Caki2 (cell line): ENCODE data around the gene WNT5B. TPM values are rescaled to one million over a fixed set of nuclear protein-coding genes. Genes with fewer than 3 reads are reported as not detected.
"Not testable (repeated sequence)": the region's sequence is repeated elsewhere in the genome, so short reads cannot be mapped to it uniquely, and the experiment has no call there.

Experiments
- DNase-seq: peaks from one replicate; pipeline ENCODE4 v3.0.0-alpha.2; 2015; ENCODE audit warnings: low read depth
- in situ Hi-C: cut with HindIII; loops from 2 replicates; pipeline ENCODE4 v1.10.0; 2016; ENCODE audit warnings: low sequenced_read_pairs, low pct_unique_long_range_greater_than_20kb, mixed read lengths
- total RNA-seq: library from RNA; depleted of rRNA; stranded (reverse); fragments of >200 nt; shearing (Covaris generic); gene quantifications from 2 replicates; pipeline ENCODE4 v1.2.3, GENCODE V29; 2014; ENCODE audit warnings: low replicate concordance

WNT5B gene
- total RNA-seq, 1 experiment from 2014 or later: 4.9 TPM

- in situ Hi-C loops: no loop called here
Observed at GRCh38 chr12:1595026-1595561, 33.9 kb upstream of the WNT5B start.

GRCh38 chr12:1595690-1596347 is 33.2 kb upstream of the WNT5B start:
- in situ Hi-C loops: no loop called here
- DNase-seq: no peak

More at GRCh38 chr12:1595026-1595561, 33.9 kb upstream of the WNT5B start:
- no peak for DNase-seq

DNA sequence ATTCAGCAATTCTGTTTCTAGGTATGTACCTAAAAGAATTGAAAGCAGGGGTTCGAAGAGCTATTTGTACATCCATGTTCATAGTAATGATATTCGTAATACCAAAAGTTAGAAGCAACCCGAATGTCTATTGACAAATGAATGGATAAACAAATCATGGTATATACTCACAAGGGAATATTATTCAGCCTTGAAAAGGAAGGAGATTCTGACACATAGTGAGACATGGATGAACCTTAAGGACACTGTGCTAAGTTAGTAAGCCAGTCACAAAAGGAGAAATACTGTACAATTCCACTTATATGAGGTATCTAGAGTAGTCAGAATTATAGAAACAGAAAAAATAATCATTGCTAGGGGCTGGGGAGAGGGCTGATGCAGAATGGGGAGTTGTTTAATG is 30.3 kb upstream of the WNT5B start:
- DNase-seq: no peak
- in situ Hi-C loops: no loop called here

DNA sequence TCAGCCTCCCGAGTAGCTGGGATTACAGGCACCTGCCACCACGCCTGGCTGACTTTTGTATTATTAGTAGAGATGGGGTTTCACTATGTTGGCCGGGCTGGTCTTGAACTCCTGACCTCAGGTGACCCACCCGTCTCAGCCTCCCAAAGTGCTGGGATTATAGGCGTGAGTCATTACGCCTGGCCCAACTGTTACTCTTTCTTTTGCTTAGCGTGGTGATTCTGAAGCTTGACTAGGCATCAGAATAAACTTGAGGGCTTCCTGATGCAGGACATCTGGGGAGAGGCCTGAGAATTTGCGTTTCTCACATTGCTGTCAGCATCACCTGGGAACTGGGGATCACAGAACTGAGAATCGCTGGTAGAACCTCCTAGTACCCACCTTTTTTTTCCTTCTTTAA is 26.3 kb upstream of the WNT5B start:
- in situ Hi-C loops, DNase-seq: not testable (repeated sequence)

- in situ Hi-C loops: no loop called here
- no peak for DNase-seq
Observed at GRCh38 chr12:1603269-1603993, 25.6 kb upstream of the WNT5B start.

DNA sequence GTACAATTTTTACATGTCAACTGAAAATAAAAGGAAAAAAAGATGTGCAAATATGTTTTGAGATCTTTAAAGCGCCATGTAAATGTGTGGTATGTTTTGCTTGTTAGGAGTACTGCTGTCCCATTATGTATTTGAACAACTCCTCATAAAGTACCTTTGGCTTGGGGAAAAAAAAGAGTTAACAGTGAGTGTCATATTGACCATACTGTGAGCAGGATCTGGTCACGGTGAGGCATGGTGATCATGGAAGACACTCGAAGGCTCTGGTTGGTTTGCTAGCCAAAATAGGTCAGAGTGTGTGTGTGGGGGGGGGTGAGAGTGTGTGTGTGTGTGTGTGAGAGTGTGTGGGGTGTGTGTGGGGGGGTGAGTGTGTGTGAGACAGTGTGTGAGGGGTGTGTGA is 24.6 kb upstream of the WNT5B start:
- in situ Hi-C loops: no loop called here

GRCh38 chr12:1605129-1606020 is 23.7 kb upstream of the WNT5B start:
- peak; percentile 85 for DNase-seq
- in situ Hi-C loops: no loop called here

More for the DNA sequence above, 24.6 kb upstream of the WNT5B start:
- DNase-seq: no peak

DNA sequence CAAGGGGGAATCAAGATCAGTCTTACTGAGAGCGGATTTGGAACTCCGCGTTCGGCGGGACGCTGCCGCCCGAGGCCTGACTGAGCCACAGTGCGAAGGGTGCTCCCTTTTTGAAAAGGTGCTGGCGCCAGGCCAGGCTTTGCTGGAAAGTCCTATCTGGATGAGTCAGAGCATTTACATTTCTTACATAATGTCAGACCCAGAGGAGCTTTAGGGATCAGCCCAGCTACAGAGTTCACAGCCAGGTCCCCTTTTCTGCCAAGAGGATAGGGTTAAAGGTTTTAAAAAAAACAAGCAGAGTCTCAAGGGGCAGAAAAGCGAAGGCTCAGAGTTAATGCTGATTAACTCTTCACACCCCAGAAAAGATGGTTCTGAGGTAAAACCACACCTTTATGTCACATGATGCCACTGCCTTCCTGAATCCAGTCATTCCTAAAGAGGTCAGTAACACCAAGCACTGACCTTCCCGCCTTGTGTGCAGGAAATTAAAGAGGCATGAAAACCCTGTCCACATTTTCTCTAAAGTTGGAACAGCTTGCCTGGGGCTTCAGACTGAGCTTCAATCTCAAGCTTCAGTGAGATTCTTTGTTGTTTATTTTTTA is 22.9 kb upstream of the WNT5B start:
- in situ Hi-C loops: no loop called here
- DNase-seq: peak; percentile 90

DNA sequence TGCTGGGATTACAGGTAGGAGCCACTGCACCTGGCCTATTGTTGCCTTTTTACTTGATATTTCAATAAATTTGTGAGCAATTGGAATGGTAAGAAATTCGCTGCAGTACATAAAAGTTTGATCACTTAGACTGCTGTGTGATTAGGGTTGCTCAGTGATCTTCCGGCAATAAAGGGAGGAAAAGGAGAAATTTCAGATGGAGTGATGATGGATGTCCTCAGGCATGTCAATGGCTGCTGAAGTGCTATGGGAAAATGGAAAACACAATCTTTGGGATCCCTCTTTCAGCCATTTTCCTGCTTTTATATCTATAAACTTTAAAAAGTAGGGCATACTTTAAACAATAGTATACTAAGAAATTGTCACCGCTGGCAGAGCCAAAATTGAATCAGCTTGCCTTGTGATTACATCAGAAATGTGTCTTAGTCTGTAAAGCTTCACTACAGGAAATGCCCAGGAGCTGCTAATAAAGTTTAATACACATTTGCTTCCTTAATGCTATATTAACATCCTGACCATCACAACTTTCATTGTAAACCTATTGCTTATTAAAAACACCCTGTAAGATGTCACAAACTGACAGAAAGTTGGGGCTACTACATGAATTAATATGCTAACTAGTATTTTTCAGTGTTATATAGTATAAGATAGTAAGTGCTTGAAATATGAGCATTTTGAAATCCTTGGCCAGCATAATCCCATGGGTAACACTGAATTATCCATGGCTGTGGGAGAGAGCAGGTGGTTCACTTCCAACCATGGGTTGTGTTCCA is 20.9 kb upstream of the WNT5B start:
- DNase-seq: no peak
- in situ Hi-C loops: no loop called here

- in situ Hi-C loops: no loop called here
- DNase-seq: no peak
Observed at GRCh38 chr12:1608713-1609119, 20.3 kb upstream of the WNT5B start.

GRCh38 chr12:1610072-1610643 is 18.9 kb upstream of the WNT5B start:
- DNase-seq: no peak
- in situ Hi-C loops: no loop called here

DNA sequence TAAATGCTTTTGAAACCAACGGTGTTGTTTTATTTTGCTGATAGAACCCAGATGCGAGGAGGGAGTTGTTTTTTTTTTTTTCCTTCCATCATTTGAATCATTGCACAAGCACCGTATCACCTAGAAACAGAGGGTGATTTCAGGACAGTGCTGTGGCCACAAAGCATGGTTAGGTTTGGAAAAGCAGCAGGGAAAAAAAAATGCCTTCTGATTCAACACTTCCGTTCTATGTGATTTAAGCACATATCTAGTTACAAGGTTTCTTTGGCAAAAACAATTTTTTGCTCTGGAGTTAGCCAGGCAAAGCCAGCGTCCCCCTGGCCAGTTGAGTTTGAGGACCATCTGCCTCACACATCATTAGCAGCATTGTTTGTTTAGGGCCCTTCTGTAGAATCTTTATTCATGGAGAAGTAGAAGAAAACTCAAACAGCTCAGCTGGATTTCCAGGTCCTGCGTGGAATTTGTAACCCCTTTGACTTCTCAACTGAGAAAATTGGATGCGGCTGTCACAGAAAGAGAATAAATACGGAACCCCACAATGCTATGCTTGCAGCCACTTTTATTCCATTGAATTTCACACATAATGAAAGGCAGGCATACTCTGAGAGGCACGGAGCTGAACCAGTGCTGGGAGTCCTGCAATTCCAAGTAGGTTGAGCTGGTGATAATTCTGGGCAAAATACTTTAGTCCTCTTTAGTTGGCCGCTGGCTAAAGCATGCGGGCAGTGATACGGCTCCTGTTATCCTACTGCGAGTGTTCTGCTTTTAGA is 17.0 kb upstream of the WNT5B start:
- DNase-seq: no peak
- in situ Hi-C loops: no loop called here

GRCh38 chr12:1613860-1614259 is 15.2 kb upstream of the WNT5B start:
- no peak for DNase-seq
- in situ Hi-C loops: no loop called here

- in situ Hi-C loops: no loop called here
- DNase-seq: no peak
Observed at GRCh38 chr12:1614360-1614759, 14.7 kb upstream of the WNT5B start.

DNA sequence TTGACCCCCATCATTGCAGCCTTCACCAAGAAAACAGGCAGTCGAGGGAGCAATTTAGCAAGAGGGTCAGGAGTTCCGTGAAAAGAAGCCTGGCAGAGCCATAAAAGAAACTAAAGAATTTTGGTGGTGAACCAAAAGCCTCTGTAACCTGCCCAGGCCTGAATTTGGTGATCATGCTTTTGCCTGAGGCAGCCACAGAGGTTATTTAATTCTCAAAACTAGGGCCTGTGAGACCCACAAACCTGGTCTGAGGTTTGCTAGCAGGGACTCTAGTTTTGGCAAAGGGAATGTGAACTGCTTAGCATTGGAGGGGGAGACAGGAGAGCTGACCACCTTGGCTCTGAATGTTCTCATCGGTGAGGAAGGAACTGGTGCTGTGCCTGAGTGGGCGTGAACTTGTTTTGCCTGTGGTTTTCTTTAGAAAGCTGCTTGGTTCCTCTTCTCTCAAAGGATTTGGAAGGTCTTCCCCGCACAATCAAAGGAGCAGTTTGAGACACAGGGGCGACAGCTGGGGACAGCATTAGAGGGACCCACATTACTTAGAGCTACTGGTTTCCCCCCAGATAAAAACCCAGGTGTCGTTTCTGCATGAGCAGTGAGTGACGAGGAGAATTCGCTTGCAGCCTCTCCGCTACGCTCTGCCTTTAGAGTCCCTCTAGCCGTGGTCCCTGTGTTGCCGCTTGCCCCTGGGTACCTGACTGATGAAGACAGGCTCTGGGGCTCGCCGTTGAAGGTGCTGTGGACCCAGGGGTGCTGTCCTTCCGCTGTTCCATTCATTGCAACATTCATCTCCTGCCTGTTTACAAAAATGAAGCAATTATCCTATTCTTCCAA is 12.6 kb upstream of the WNT5B start:
- in situ Hi-C loops: no loop called here
- no peak for DNase-seq

DNA sequence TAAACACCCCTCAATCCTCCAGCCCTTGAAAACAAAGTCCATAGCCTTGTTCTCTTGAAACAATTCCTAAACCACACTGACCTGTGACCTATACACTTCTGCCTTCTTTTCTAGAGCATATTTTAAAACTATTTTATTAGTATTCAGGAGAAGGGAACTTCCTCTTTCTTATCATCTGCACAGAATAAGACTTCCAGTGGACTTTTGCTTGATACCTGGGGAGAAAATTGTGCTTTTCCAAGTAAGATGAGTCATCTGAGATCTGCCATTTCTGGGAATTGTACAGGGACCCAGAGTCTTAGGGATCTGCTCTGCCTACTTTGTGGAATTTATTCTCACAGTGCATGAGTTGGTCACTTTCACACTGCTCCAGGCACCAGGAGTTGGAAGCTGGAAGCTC is 10.5 kb upstream of the WNT5B start:
- no peak for DNase-seq
- in situ Hi-C loops: no loop called here
